NCI-H510A (cell line): ENCODE results near the gene IRAK2.
"Not testable (repeated sequence)": the region's sequence is repeated elsewhere in the genome, so short reads cannot be mapped to it uniquely, and the experiment has no call there.

Source experiments
- DNase-seq: peaks from one replicate; lab custom pipeline; 2025; lab: John Stamatoyannopoulos, UW

IRAK2 gene, protein sequence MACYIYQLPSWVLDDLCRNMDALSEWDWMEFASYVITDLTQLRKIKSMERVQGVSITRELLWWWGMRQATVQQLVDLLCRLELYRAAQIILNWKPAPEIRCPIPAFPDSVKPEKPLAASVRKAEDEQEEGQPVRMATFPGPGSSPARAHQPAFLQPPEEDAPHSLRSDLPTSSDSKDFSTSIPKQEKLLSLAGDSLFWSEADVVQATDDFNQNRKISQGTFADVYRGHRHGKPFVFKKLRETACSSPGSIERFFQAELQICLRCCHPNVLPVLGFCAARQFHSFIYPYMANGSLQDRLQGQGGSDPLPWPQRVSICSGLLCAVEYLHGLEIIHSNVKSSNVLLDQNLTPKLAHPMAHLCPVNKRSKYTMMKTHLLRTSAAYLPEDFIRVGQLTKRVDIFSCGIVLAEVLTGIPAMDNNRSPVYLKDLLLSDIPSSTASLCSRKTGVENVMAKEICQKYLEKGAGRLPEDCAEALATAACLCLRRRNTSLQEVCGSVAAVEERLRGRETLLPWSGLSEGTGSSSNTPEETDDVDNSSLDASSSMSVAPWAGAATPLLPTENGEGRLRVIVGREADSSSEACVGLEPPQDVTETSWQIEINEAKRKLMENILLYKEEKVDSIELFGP

DNA sequence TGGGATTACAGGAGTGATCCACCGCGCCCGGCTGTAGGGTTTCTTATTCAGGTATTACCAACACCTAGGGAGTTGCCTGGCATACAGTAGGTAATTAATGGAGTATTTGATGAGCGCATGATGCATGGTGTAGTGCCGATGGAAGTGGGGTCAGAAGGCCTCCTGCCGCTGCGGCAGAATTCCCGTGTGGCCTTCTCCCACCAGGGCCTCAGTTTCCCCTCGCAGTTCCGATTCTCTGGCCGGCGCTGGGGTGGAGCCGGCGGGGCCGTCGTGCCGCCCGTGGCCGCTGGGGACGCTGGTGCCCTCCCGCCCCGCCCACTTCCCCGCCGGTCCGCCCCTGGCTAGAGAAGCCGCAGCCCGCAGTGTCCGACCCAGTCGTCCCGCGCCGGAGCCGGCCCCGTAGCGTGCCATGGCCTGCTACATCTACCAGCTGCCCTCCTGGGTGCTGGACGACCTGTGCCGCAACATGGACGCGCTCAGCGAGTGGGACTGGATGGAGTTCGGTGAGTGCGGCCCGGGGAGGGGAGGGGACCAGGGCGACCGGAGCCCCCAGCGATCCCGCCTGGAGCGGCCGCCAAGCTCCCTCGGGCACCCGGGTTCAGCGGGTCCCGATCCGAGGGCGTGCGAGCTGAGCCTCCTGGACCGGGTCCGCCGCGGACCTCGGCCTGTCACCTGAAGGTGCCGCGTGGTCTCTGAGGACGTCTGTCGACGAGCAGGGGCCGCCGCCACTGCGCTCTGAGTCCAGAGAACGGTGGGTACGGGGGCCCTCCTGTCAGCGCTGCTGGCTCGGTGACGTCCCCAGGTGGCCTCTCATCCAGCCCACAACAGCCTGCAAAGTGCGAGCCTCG is at the start of gene IRAK2:
Gene IRAK2 (plus strand): TSS at position 374 of the 848 bp plus-strand sequence. CDS start 36 bp downstream, at position 410.
- peak; percentile 31 for DNase-seq

DNA sequence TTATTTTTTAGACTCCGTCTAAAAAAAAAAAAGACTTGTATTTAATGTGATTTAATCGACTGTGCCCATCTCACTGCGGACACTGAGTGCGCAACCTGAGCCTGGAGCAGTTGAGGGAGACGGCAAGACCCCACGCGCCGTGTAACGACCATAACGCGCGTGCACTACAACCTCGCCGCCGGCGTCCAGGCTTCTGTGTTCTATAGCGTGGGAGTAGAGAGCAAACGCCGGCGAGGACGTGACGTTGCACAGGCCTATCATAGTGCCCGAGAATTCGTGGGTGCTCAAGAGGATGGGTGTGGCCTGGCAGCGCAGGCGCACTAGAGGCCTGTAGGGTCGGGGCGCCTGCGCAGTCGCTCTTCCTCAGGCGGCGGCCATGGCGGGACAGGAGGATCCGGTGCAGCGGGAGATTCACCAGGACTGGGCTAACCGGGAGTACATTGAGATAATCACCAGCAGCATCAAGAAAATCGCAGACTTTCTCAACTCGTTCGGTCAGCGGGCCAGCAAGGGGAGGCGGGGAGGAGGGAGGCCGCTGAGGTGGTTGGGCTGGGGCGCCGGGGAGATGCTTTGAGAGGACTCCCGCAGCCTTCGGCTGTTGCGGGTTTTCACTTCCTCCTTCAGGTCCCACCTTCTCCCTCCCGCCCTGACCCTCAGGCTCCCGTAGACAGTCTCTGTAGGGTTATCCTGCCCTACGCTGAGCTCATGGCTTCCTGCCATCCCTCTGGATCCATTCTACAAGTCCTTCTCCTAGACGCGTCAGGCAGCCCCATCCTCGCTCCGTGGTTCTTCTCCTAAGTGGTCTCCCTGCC is 49.2 kb upstream of the IRAK2 start, which contains the start of gene BRK1:
Gene BRK1 (plus strand): TSS at position 350 of the 812 bp plus-strand sequence. CDS start 27 bp downstream, at position 377.
- DNase-seq: peak; percentile 66

DNA sequence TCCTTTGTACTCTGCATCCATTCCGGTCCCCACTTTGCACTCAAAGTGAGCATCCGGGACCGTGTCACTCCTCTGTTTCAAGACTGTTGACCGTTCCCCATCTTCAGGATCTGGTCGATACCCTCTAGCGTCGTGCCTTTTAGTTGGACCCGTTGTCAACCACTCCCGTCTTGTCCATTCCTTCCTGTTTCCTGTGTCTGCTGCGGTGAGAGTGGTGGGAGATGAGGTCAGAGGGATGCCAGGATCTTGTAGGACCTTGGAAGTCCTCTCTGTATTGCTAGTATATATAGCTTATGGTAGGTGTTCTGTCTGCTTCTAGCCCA is 48.6 kb upstream of the IRAK2 start:
- no peak for DNase-seq

GRCh38 chr3:10116928-10117327 is 47.8 kb upstream of the IRAK2 start:
- no peak for DNase-seq

DNA sequence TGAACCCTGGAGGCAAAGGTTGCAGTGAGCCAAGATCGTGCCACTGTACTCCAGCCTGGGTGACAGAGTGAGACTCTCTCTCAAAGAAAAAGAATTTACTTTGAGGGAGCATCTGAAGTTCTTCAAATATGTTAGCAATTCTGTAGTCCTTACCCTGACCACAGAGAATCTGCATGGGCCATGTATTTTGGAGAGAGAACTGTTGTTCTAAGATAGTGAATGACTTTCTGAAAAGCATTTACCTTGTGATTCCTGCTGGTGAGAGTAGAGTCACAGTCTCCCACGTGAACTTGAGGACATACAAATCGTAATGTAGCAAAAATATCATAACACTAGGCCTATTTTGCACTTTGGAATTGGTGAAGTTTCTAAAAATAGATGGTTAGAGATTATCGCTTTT is 45.3 kb upstream of the IRAK2 start:
- no peak for DNase-seq

DNA sequence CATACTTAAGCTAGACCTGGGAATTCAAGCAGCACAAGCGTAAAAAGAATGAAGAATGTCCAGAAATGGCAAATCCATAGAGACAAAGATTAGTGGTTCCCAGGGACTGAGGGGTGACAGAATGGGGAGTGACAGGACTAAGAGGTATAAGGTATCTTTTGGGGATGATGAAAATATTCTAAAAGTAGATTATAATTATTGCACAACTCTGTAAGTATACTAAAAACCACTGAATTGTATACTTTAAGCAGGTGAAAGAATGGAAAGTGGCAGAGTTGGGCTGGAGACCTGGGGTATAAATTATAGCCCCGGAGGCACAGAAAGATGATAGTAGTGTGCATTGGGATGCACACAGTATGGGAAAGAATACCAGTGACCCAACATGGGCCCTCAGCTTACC is 43.7 kb upstream of the IRAK2 start:
- no peak for DNase-seq

GRCh38 chr3:10122724-10123123 is 42.0 kb upstream of the IRAK2 start:
- DNase-seq: no peak

DNA sequence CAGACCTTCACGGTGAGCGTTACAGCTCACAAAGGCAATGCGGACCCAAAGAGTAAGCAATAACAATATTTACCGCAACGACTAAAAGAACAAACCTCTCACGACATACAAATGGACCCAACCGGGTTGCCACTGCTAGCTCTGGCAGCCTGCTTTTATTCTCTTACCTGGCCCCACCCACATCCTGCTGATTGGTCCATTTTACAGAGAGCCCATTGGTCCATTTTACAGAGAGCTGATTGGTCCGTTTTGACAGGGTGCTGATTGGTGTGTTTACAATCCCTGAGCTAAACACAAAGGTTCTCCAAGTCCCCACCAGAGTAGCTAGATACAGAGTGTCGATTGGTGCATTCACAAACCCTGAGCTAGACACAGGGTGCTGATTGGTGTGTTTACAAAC is 28.8 kb upstream of the IRAK2 start:
- not testable (repeated sequence) for DNase-seq

DNA sequence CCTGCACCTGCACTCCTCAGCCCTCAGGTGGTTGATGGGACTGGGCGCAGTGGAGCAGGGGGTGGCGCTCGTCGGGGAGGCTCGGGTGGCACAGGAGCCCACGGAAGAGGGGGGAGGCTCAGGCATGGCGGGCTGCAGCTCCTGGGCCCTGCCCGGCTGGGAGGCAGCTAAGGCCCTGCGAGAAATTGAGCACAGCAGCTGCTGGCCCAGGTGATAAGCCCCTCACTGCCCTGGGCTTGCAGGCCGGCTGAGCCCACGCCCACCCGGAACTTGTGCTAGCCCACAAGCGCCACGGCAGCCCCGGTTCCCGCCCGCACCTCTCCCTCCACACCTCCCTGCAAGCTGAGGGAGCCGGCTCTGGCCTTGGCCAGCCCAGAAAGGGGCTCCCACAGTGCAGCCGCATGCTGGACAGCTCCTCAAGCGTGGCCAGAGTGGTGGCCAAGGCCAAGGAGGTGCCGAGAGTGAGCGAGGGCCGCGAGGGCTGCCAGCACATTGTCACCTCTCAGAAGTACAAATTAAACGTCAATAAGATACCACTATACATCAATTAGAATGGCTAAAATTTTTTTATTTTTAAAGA is 28.2 kb upstream of the IRAK2 start:
- DNase-seq: no peak

DNA sequence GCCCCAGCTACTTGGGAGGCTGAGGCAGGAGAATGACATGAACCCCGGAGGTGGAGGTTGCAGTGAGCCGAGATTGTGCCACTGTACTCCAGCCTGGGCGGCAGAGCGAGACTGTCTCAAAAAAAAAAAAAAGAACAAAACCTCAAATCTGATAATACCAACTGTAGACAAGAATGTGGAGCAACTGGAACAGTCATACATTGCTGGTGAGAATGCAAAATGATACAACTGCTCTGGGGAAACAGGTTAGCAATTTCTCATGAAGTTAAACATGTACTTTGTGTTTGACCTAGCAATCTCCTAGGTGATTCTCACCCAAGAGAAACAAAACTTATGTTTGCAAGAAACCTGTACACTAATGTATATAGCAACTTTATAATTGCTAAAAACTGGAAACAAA is 27.5 kb upstream of the IRAK2 start:
- no peak for DNase-seq

GRCh38 chr3:10140996-10141546 is 23.6 kb upstream of the IRAK2 start:
- no peak for DNase-seq

DNA sequence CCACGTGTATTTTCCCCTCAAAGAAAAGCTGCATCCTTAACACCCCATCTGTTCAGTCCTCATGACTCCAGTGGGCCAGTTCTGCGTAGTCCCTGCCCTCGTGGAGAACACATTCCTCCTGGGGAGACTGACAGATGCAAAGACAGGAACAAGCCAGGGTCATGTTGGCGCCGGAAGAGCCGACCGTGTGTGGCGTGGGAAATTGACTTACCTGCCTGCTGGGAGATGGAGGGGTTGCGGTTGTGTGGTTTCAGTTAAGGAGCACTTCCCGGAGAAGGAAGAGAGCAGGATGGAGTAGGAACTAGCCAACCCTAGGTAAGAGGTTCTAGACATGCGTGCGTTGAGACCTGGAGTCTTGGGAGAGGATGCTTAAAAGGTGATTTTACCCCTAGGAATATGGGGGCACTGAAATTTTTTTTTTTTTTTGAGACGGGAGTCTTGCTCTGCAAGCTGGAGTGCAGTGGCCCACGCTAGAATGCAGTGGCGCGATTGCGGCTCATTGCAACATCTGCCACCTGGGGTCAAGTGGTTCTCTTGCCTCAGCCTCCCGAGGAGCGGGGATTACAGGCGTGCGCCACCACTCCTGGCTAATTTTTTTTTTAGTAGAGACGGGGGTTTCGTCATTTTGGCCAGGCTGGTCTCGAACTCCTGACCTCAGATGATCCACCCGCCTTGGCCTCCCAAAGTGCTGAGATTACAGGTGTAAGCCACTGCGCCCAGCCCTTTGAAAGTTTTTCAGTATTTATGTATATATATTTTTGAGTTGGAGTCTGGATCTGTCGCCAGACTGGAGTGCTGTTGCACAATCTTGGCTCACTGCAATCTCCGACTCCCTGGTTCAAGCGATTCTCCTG is 21.8 kb upstream of the IRAK2 start:
- no peak for DNase-seq

- no peak for DNase-seq
Measured at GRCh38 chr3:10145685-10146084, 19.0 kb upstream of the IRAK2 start.

GRCh38 chr3:10149226-10149625 is 15.5 kb upstream of the IRAK2 start:
- DNase-seq: no peak

GRCh38 chr3:10150987-10151386 is 13.7 kb upstream of the IRAK2 start:
- no peak for DNase-seq

DNA sequence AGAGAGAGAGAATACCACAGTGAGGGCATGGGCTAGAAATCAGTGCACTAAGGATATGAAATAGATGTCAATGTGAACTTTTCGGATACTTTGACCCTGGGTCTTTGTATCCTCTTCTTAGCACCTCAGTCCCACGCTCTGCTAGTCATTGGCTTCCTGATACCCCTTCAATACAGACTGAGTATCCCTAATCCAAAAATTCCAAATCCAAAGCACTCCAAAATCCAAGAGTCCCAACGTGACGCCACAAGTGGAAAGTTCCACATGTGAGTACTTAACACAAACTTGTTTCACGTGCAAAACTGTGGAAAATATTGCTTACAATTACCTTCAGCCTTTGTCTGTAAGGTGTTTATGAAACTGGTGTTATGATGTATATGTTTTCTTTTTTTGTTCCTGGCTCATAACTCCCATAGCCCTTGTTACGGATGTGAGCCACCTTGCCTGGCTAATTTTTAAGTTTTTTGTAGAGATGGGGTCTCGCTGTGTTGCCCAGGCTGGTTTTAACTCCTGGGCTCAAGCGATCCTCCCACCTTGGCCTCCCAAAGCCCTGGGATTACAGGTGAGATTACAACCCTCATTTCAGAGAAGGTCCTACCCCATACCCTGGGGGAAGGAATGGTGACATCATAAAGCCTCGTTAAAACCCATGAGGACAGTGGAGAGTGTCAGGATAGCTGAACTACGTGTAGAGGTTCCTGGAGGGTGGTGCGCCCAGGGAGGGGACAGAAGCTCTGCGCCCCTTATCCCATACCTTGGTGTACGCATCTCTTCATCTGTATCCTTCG is 10.2 kb upstream of the IRAK2 start:
- DNase-seq: no peak

GRCh38 chr3:10155123-10155472 is 9.6 kb upstream of the IRAK2 start:
- DNase-seq: no peak

- DNase-seq: no peak
Measured at GRCh38 chr3:10155658-10156057, 9.1 kb upstream of the IRAK2 start.

DNA sequence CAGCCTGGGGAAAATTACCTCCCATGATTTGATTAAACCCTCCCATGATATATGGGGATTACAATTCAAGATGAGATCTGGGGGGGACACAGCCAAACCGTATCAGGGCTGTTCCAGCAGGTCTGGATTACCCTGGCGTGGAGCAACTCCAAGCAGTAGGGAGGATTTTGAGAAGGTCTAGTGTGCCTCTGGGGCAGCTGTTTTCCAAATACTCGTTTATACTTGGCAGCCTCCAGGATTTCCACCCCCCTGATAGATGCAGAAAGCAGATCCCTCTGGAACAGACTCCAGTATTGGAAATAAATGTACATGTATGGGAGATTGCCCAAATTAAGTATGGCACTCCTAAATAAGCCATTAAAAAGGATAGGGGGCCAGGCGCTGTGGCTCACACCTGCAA is 7.7 kb upstream of the IRAK2 start:
- DNase-seq: no peak

GRCh38 chr3:10158555-10158954 is 6.2 kb upstream of the IRAK2 start:
- not testable (repeated sequence) for DNase-seq
